Glutamatergic neuron (in vitro differentiated cells): ENCODE data around the gene KRTAP5-7. TPM values are rescaled to one million over a fixed set of nuclear protein-coding genes. Genes with fewer than 3 reads are reported as not detected.
"Not testable (repeated sequence)": the region's sequence is repeated elsewhere in the genome, so short reads cannot be mapped to it uniquely, and the experiment has no call there.

Experiments
- DNase-seq: peaks from one replicate; pipeline ENCODE4 v3.0.0; 2022
- H3K27ac Mint-ChIP-seq: one replicate; pipeline ENCODE4 v1.8.0; 2020; ENCODE audit warnings: mild to moderate bottlenecking, mixed read lengths, inconsistent platforms; ENCODE audit not compliant: unreplicated experiment
- H3K27me3 Mint-ChIP-seq: one replicate; pipeline ENCODE4 v1.8.0; 2020; ENCODE audit warnings: mild to moderate bottlenecking, moderate library complexity, mixed read lengths, inconsistent platforms; ENCODE audit not compliant: unreplicated experiment
- H3K36me3 Mint-ChIP-seq: one replicate; pipeline ENCODE4 v1.8.0; 2020; ENCODE audit warnings: mild to moderate bottlenecking, mixed read lengths, inconsistent platforms; ENCODE audit not compliant: unreplicated experiment
- H3K4me1 Mint-ChIP-seq: one replicate; pipeline ENCODE4 v1.8.0; 2020; ENCODE audit warnings: mild to moderate bottlenecking, low read depth, mixed read lengths, inconsistent platforms; ENCODE audit not compliant: unreplicated experiment
- H3K4me3 Mint-ChIP-seq: one replicate; pipeline ENCODE4 v1.8.0; 2020; ENCODE audit warnings: mild to moderate bottlenecking, mixed read lengths, inconsistent platforms; ENCODE audit not compliant: unreplicated experiment
- H3K9me3 Mint-ChIP-seq: one replicate; pipeline ENCODE4 v1.8.0; 2020; ENCODE audit warnings: mild to moderate bottlenecking, moderate library complexity, mixed read lengths, inconsistent platforms; ENCODE audit not compliant: unreplicated experiment
- CTCF ChIP-seq: fragments of 200-600 bp; sonication (generic); IDR thresholded peaks from one replicate; pipeline ENCODE4 v1.5.0; 2021; ENCODE audit not compliant: partially characterized antibody, unreplicated experiment
- total RNA-seq: library from RNA; stranded (reverse); fragmentation: NEBNext Ultra II Directional; extraction: Animal tissue kit (Norgen Biotek cat#: 25700); gene quantifications from one replicate; pipeline ENCODE4 v1.2.1, GENCODE V29; 2021; ENCODE audit not compliant: unreplicated experiment

KRTAP5-7 gene
- total RNA-seq, 1 donor from 2014 or later = not detected

DNA sequence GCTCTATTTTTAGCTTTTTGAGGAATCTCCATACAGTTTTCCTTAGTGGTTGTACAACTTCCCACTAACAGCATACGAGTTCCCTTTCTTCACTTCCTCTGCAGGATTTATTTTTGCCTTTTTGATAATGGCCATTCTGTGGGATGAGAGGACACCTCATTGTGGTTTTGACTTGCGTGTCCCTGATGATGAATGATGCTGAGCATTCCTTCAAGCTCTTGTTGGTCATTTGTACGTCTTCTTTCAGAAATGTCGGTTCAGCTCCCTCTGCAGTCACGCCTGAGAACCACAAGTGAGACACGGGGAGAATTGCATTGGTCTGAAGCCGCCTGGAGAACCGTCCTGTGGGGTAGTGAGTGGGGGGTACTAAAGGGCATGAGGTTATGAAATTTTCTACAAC, 36.3 kb downstream of the KRTAP5-7 start:
- H3K36me3 Mint-ChIP-seq = peaks cover 15% of the 10 kb centered on the region

GRCh38 chr11:71564430-71564829, 37.4 kb downstream of the KRTAP5-7 start:
- peaks cover 13% of the 10 kb centered on the region for H3K4me1 Mint-ChIP-seq

More for the DNA sequence above, 36.3 kb downstream of the KRTAP5-7 start:
- Mint-ChIP-seq H3K27ac (no peak overlapping the region), H3K27me3 (peaks cover 12% of the 10 kb centered on the region), H3K4me1 (peaks cover 13% of the 10 kb centered on the region), H3K4me3 (no peak overlapping the region), H3K9me3 (peaks cover 19% of the 10 kb centered on the region)
- DNase-seq = no peak
- no peak for TF ChIP-seq CTCF

GRCh38 chr11:71565263-71565662, 38.2 kb downstream of the KRTAP5-7 start, which contains the start of gene KRTAP5-10:
Gene KRTAP5-10, plus strand, starts transcription at chr11:71565563. Its CDS starts 25 bp downstream, at chr11:71565588.
- Mint-ChIP-seq H3K9me3 (peaks cover 23% of the 10 kb centered on the region), H3K4me3 (no peak within 1 kb of the TSS), H3K27ac (no peak within 1 kb of the TSS), H3K4me1 (peaks cover 13% of the 10 kb centered on the region), H3K27me3 (peaks cover 12% of the 10 kb centered on the region), H3K36me3 (peaks cover 10% of the 10 kb centered on the region)
- no peak for DNase-seq
- no peak for TF ChIP-seq CTCF

More at GRCh38 chr11:71564430-71564829, 37.4 kb downstream of the KRTAP5-7 start:
- DNase-seq = no peak
- H3K27me3 Mint-ChIP-seq = peaks cover 12% of the 10 kb centered on the region
- H3K27ac Mint-ChIP-seq = no peak overlapping the region
- TF ChIP-seq CTCF = no peak
- H3K4me3 Mint-ChIP-seq = no peak overlapping the region
- peaks cover 10% of the 10 kb centered on the region for H3K36me3 Mint-ChIP-seq
- H3K9me3 Mint-ChIP-seq = peaks cover 23% of the 10 kb centered on the region

DNA sequence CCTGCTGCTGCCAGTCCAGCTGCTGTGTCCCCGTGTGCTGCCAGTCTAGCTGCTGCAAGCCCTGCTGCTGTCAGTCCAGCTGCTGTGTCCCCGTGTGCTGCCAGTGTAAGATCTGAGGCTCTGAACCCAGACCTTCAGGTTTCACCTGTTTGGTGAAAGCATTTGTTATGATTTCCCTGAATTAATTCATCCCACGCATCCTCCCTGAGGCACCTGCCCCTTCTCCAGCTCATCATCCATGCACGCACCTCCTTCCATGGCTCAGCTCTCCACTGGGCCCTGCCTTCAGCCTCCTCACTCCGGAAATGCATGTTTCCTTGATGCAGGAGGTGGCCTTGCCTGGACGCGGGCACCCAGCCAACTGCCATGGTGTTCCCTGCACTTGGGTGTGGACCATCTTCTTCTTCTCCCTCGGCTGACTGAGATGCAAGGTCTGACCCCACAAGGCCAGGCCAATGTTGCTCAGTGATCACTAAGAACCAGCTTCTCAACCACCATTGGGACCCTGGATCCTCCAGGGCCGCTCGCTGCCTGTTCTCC, 39.1 kb downstream of the KRTAP5-7 start:
- H3K27ac Mint-ChIP-seq = no peak overlapping the region
- peaks cover 10% of the 10 kb centered on the region for H3K36me3 Mint-ChIP-seq
- H3K27me3 Mint-ChIP-seq = peaks cover 12% of the 10 kb centered on the region
- TF ChIP-seq CTCF = no peak
- DNase-seq = no peak
- peaks cover 18% of the 10 kb centered on the region for H3K4me1 Mint-ChIP-seq
- H3K9me3 Mint-ChIP-seq = peaks cover 23% of the 10 kb centered on the region
- H3K4me3 Mint-ChIP-seq = no peak overlapping the region

DNA sequence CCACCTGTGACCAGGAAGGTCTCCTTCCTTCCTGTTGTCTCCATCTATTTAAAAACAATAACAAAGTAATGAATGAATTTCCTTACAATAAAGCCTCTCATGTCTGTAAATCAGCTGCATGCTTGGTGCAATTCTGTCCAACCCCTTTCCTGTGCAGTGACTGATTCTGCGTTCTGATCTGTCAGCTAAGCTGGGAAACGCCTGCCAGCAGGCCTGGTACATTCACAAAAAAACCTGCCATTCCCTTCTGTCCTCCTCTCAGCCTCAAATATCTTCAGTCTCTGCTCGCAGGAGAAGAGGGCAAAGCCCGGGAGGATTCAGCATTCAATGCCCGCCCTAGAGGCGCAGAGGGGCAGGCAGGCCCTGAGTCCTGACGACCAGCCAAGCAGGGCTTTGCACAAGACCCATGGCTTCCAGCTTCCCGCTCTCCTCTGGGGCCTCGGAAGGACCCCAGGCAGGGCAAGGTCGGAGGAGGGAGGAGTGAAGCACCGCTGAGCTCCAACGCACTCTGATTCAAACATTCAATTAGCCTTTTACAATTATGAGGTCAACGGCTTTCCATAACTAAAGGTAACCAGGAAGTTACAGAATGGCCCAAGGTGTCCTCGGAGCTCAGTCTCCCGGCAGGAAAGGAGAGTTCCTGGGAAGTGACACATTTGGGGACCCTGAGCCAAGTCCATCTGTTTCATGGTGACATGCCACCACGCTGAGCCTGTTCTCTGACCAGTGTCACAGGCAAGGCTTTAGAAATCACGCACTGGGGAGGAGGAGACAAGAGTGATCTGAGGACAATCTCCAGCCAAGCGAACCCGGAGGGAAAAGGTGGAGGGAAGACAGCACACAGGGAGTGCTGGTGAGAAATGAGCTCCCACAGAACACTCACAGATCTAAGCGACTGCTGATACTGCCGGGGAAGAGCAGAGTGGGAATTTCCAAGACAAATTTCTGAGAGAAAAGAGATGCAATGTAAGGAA, 39.8 kb downstream of the KRTAP5-7 start:
- DNase-seq, H3K4me3 Mint-ChIP-seq: not testable (repeated sequence)
- Mint-ChIP-seq H3K9me3 (peaks cover 23% of the 10 kb centered on the region), H3K4me1 (peaks cover 18% of the 10 kb centered on the region), H3K27me3 (peaks cover 12% of the 10 kb centered on the region), H3K27ac (peak overlapping the region; percentile 33), H3K36me3 (peaks cover 10% of the 10 kb centered on the region)

GRCh38 chr11:71567633-71568032, 40.6 kb downstream of the KRTAP5-7 start:
- peaks cover 18% of the 10 kb centered on the region for H3K4me1 Mint-ChIP-seq

More at GRCh38 chr11:71567633-71568032, 40.6 kb downstream of the KRTAP5-7 start:
- peaks cover 13% of the 10 kb centered on the region for H3K27me3 Mint-ChIP-seq
- peaks cover 10% of the 10 kb centered on the region for H3K36me3 Mint-ChIP-seq
- H3K27ac Mint-ChIP-seq, DNase-seq, H3K4me3 Mint-ChIP-seq: not testable (repeated sequence)
- H3K9me3 Mint-ChIP-seq = peaks cover 21% of the 10 kb centered on the region
